H1 (cell line): ENCODE measurements around the gene RUFY4. TPM values are rescaled to one million over a fixed set of nuclear protein-coding genes. Genes with fewer than 3 reads are reported as not detected.

Experiments used
- CTCF ChIA-PET: fragments of 300-600 bp; sonication (Branson Sonifier 250); formaldehyde crosslinking; loops from one replicate; lab custom pipeline; 2021; ENCODE audit not compliant: partially characterized antibody; lab: Charles Lee
- POLR2A ChIA-PET: fragments of 300-600 bp; sonication (Branson Sonifier 250); formaldehyde crosslinking; loops from one replicate; lab custom pipeline; 2021; ENCODE audit warnings: inconsistent platforms; ENCODE audit not compliant: partially characterized antibody; lab: Charles Lee
- DNase-seq, 2 experiments: peaks; one replicate each; pipeline versions ENCODE4 v3.0.0 to v3.0.0-alpha.2; 2010 to 2022; ENCODE audit warnings: low spot score in 2 of 2, low read depth in 1 of 2, mixed read lengths in 1 of 2
- FAIRE-seq: peaks from 2 replicates; lab custom pipeline; 2011; peaks lifted over from hg19 to GRCh38; lab: Jason Lieb, UNC
- H2AFZ ChIP-seq: 2 replicates; pipeline ENCODE4 v1.8.1; 2012; ENCODE audit warnings: low read length, inconsistent platforms
- H2AK5ac ChIP-seq: 2 replicates; pipeline ENCODE4 v1.6.1; 2013; ENCODE audit warnings: low read depth, low read length
- H2BK120ac ChIP-seq: replicated peaks from 2 replicates; pipeline ENCODE3; 2013; ENCODE audit warnings: low read depth, low read length, inconsistent platforms
- H2BK12ac ChIP-seq: 2 replicates; pipeline ENCODE4 v1.6.1; 2013; ENCODE audit warnings: low read depth, low read length
- H2BK15ac ChIP-seq: 2 replicates; pipeline ENCODE4 v1.6.1; 2013; ENCODE audit warnings: low read length
- H2BK20ac ChIP-seq: 2 replicates; pipeline ENCODE4 v1.6.1; 2013; ENCODE audit warnings: low read length
- H2BK5ac ChIP-seq: 2 replicates; pipeline ENCODE4 v1.6.1; 2013; ENCODE audit warnings: low read depth, low read length
- H3K14ac ChIP-seq: 2 replicates; pipeline ENCODE4 v1.6.1; 2013; ENCODE audit warnings: inconsistent platforms; ENCODE audit not compliant: insufficient read length
- H3K18ac ChIP-seq: 2 replicates; pipeline ENCODE4 v1.6.1; 2013; ENCODE audit warnings: low read length; ENCODE audit errors: extremely low read depth
- H3K23ac ChIP-seq: 2 replicates; pipeline ENCODE4 v1.6.1; 2013; ENCODE audit warnings: inconsistent platforms; ENCODE audit not compliant: insufficient read length
- H3K23me2 ChIP-seq: 2 replicates; pipeline ENCODE4 v1.6.1; 2013; ENCODE audit warnings: low read depth, low read length
- H3K27ac ChIP-seq: 2 replicates; pipeline ENCODE4 v1.6.1; 2011; ENCODE audit warnings: low read depth, low read length, inconsistent platforms
- H3K27me3 ChIP-seq, 4 experiments: replicated peaks in 1 of 4; 1 replicate in 1 of 4; 2 replicates in 3 of 4; pipeline versions ENCODE4 v1.6.1 to v1.8.1; 2011 to 2013; ENCODE audit warnings: low read length in 3 of 4, mild to moderate bottlenecking in 3 of 4, inconsistent platforms in 2 of 4, mixed read lengths in 2 of 4, moderate library complexity in 1 of 4; ENCODE audit not compliant: control insufficient read depth in 3 of 4, insufficient read depth in 3 of 4; ENCODE audit errors: extremely low read depth in 1 of 4
- H3K36me3 ChIP-seq, 4 experiments: 2 replicates each; pipeline versions ENCODE4 v1.6.1 to v1.8.1; 2011 to 2013; ENCODE audit warnings: mild to moderate bottlenecking in 4 of 4, low read length in 3 of 4, moderate library complexity in 2 of 4, control low read depth in 1 of 4, inconsistent platforms in 1 of 4; ENCODE audit not compliant: insufficient read depth in 4 of 4, control insufficient read depth in 2 of 4
- H3K4ac ChIP-seq: replicated peaks from 2 replicates; pipeline ENCODE3; 2013; ENCODE audit warnings: low read length, low read depth, mixed read lengths, inconsistent platforms; ENCODE audit not compliant: insufficient read length
- H3K4me1 ChIP-seq, 4 experiments: replicated peaks in 1 of 4; 1 replicate in 1 of 4; 2 replicates in 3 of 4; pipeline versions ENCODE4 v1.6.1 to v1.8.1; 2011 to 2013; ENCODE audit warnings: low read length in 3 of 4, inconsistent platforms in 2 of 4, mixed read lengths in 1 of 4; ENCODE audit not compliant: insufficient read depth in 4 of 4, control insufficient read depth in 3 of 4
- H3K4me2 ChIP-seq, 2 experiments: 2 replicates each; pipeline versions ENCODE4 v1.6.1 to v1.8.1; 2011 to 2013; ENCODE audit warnings: low read depth in 2 of 2, low read length in 2 of 2, control low read depth in 1 of 2, inconsistent platforms in 1 of 2, mild to moderate bottlenecking in 1 of 2; ENCODE audit not compliant: insufficient read depth in 1 of 2
- H3K4me3 ChIP-seq, 4 experiments: fragments of 200-600, 300-600 bp in 1 of 4; sonication (generic), shearing (Covaris generic), sonication (Bioruptor Twin) in 1 of 4; 2 replicates each; pipeline versions ENCODE4 v1.5.1 to v1.8.1; 2011 to 2016; ENCODE audit warnings: low read length in 4 of 4, low read depth in 3 of 4, control low read depth in 2 of 4, inconsistent platforms in 2 of 4, mild to moderate bottlenecking in 2 of 4, mixed read lengths in 1 of 4, moderate library complexity in 1 of 4; ENCODE audit not compliant: insufficient read depth in 2 of 4; ENCODE audit errors: extremely low read depth in 1 of 4
- H3K56ac ChIP-seq: replicated peaks from 2 replicates; pipeline ENCODE3; 2013; ENCODE audit warnings: low read depth, mild to moderate bottlenecking, mixed read lengths, low read length, inconsistent platforms; ENCODE audit not compliant: insufficient read length
- H3K79me1 ChIP-seq: 2 replicates; pipeline ENCODE4 v1.6.1; 2013; ENCODE audit warnings: low read depth, low read length, control low read depth
- H3K79me2 ChIP-seq, 2 experiments: 2 replicates each; pipeline versions ENCODE4 v1.6.1 to v1.8.1; 2012 to 2013; ENCODE audit warnings: low read length in 2 of 2, mild to moderate bottlenecking in 2 of 2, inconsistent platforms in 1 of 2; ENCODE audit not compliant: insufficient read depth in 2 of 2, control insufficient read depth in 1 of 2
- H3K9ac ChIP-seq, 4 experiments: replicated peaks in 1 of 4; 1 replicate in 1 of 4; 2 replicates in 3 of 4; pipeline versions ENCODE4 v1.6.1 to v1.8.1; 2011 to 2013; ENCODE audit warnings: low read depth in 3 of 4, low read length in 3 of 4, control low read depth in 2 of 4, mild to moderate bottlenecking in 2 of 4, moderate library complexity in 2 of 4, inconsistent platforms in 1 of 4; ENCODE audit errors: extremely low read depth in 1 of 4
- H3K9me3 ChIP-seq, 2 experiments: 2 replicates each; pipeline versions ENCODE4 v1.6.1 to v1.8.1; 2012 to 2013; ENCODE audit warnings: mild to moderate bottlenecking in 2 of 2, moderate library complexity in 2 of 2, control low read depth in 1 of 2, inconsistent platforms in 1 of 2, low read depth in 1 of 2, low read length in 1 of 2, mixed read lengths in 1 of 2; ENCODE audit not compliant: insufficient read depth in 2 of 2
- H4K20me1 ChIP-seq, 2 experiments: replicated peaks in 1 of 2; 2 replicates each; pipeline versions ENCODE3 to v1.8.1; 2011 to 2013; ENCODE audit warnings: inconsistent platforms in 2 of 2, low read length in 2 of 2, mild to moderate bottlenecking in 1 of 2; ENCODE audit not compliant: insufficient read depth in 2 of 2, control insufficient read depth in 1 of 2
- H4K5ac ChIP-seq: 2 replicates; pipeline ENCODE4 v1.6.1; 2013; ENCODE audit warnings: low read length, low read depth, mixed read lengths, inconsistent platforms; ENCODE audit not compliant: insufficient read length
- H4K8ac ChIP-seq: 2 replicates; pipeline ENCODE4 v1.8.0; 2013; ENCODE audit warnings: mild to moderate bottlenecking, moderate library complexity, low read length, inconsistent platforms; ENCODE audit not compliant: insufficient read depth; ENCODE audit errors: extremely low read depth
- H4K91ac ChIP-seq: replicated peaks from 2 replicates; pipeline ENCODE3; 2013; ENCODE audit warnings: low read length, mixed read lengths, inconsistent platforms; ENCODE audit not compliant: insufficient read length
- CEBPB ChIP-seq: IDR thresholded peaks from 2 replicates; pipeline ENCODE4 v1.6.1; 2012; ENCODE audit warnings: low read depth, low read length
- CTBP2 ChIP-seq: IDR thresholded peaks from 2 replicates; pipeline ENCODE4 v1.7.0; 2011; ENCODE audit warnings: borderline replicate concordance, mild to moderate bottlenecking, moderate library complexity, mixed read lengths, low read length; ENCODE audit not compliant: insufficient read depth, insufficient read length
- KDM4A ChIP-seq: IDR thresholded peaks from one replicate; pipeline ENCODE4 v1.7.1; 2012; ENCODE audit warnings: low read depth, mild to moderate bottlenecking, moderate library complexity, low read length, inconsistent platforms; ENCODE audit not compliant: severe bottlenecking
- NANOG ChIP-seq: IDR thresholded peaks from 2 replicates; pipeline ENCODE4 v1.6.1; 2011; ENCODE audit warnings: low read length, low read depth, mild to moderate bottlenecking, inconsistent platforms; ENCODE audit not compliant: insufficient read depth, poor library complexity, severe bottlenecking
- NRF1 ChIP-seq: IDR thresholded peaks from 2 replicates; pipeline ENCODE4 v1.6.1; 2011; ENCODE audit warnings: mild to moderate bottlenecking, low read depth, low read length, improper control_type of control experiment
- POLR2A ChIP-seq, 2 experiments: IDR thresholded peaks; 1 replicate in 1 of 2; 2 replicates in 1 of 2; pipeline ENCODE4 v1.6.1; 2011; ENCODE audit warnings: low read depth in 2 of 2, low read length in 2 of 2, mild to moderate bottlenecking in 2 of 2; ENCODE audit errors: control extremely low read depth in 1 of 2
- WGBS, 2 experiments: shearing (Covaris generic) in 1 of 2; methylation state at CpG; one replicate each; pipeline versions ENCODE4 v1.1.6 to v1.1.7; 2013 to 2015; ENCODE audit warnings: low lambda C conversion rate in 2 of 2, mixed read lengths in 2 of 2, inconsistent platforms in 1 of 2, low coverage in 1 of 2, missing lambda C conversion rate in 1 of 2; ENCODE audit not compliant: insufficient replicate concordance in 2 of 2, insufficient coverage in 1 of 2, insufficient read length in 1 of 2; ENCODE audit errors: extremely low coverage in 1 of 2, missing lambda C conversion rate in 1 of 2; 5-methylcytosine and 5-hydroxymethylcytosine counted together
- polyA plus RNA-seq, 7 experiments: library from polyadenylated mRNA; depleted of rRNA in 3 of 7; stranded (reverse) in 5 of 7; unstranded in 2 of 7; fragments of >200 nt in 5 of 7; fragments of 200-250 nt in 2 of 7; gene quantifications; 1 replicate in 5 of 7; 2 replicates in 1 of 7; 4 replicates in 1 of 7; pipeline versions ENCODE4 v1.2.1 to v1.2.3, GENCODE V29; 2011 to 2013; ENCODE audit warnings: missing spikeins in 2 of 7, mixed read lengths in 2 of 7
- total RNA-seq: library from RNA; stranded (reverse); fragmentation: NEBNext Ultra II Directional; extraction: Animal tissue kit (Norgen Biotek cat#: 25700); gene quantifications from 2 replicates; pipeline ENCODE4 v1.2.1, GENCODE V29; 2021

RUFY4 gene
- total and polyA plus RNA-seq, 2 of the 8 experiments (the other 6 are each of a cell fraction or from before 2014, with no cell fraction given) = 0.32 to 0.38 TPM

GRCh38 chr2:218065239-218066006 lies 3.6 kb upstream of the RUFY4 start:
- no peaks in the 10 kb centered on the region for H3K79me1 ChIP-seq
- no peak overlapping the region for H4K5ac ChIP-seq
- H2AFZ ChIP-seq = peak overlapping the region; percentile 72; the same call in 1 of the 2 replicates
- H3K14ac ChIP-seq = no peak overlapping the region
- WGBS, 2 experiments = 56% methylated on average over 9 of the region's 9 CpGs; no CpG with 5 or more reads in 1 of the 2 experiments
- no peak overlapping the region for H2BK20ac ChIP-seq
- H4K20me1 ChIP-seq = no peaks in the 10 kb centered on the region
- H3K56ac ChIP-seq = peak overlapping the region; percentile 16
- no peak overlapping the region for H3K4me3 ChIP-seq
- no peak for DNase-seq
- no peak overlapping the region for H4K91ac ChIP-seq
- H2BK15ac ChIP-seq = no peak overlapping the region; the same call in 1 of the 2 replicates
- no peaks in the 10 kb centered on the region for H3K9me3 ChIP-seq
- no peak overlapping the region for H3K23ac ChIP-seq
- H3K27me3 ChIP-seq = peaks cover 0 to 5% (median 3%) of the 10 kb centered on the region in 4 experiments; a peak in 3 of 7 replicates
- no peaks in the 10 kb centered on the region for H3K79me2 ChIP-seq
- H3K27ac ChIP-seq = no peak overlapping the region
- H3K4me1 ChIP-seq = peaks cover 0 to 16% (median 8%) of the 10 kb centered on the region in 4 experiments; a peak in 6 of 7 replicates
- FAIRE-seq = no peak
- no peaks in the 10 kb centered on the region for H3K36me3 ChIP-seq
- H3K4ac ChIP-seq = no peak overlapping the region
- H2BK12ac ChIP-seq = 0 out of 2 replicates have a peak overlapping the region, but pooled peaks have one; percentile 27
- 0 out of 2 replicates have a peak overlapping the region, but pooled peaks have one; percentile 30 for H2BK5ac ChIP-seq
- H3K9ac ChIP-seq = no peak overlapping the region
- no peak overlapping the region for H4K8ac ChIP-seq
- H3K18ac ChIP-seq = no peak overlapping the region
- TF ChIP-seq CTBP2 (no peak), POLR2A (IDR thresholded peaks at IDR 0.05; ENCODE audit: control extremely low read depth in 1 of 2, low read depth in 2 of 2, low read length in 2 of 2) (no peak), KDM4A (no peak), NANOG (no peak), NRF1 (no peak), CEBPB (no peak)
- TF ChIP-seq, all 59 proteins: peak for 0
- POLR2A ChIA-PET = no interaction called here
- no peaks in the 10 kb centered on the region for H3K23me2 ChIP-seq
- no peak overlapping the region for H3K4me2 ChIP-seq
- no peak overlapping the region for H2BK120ac ChIP-seq
- CTCF ChIA-PET = interaction anchor here (0.6 to 3.7 kb wide), 6 partner anchors 77 to 283 kb away, joined by 3 to 18 read pairs (median 4); no protein-coding TSS in a partner anchor
- no peak overlapping the region for H2AK5ac ChIP-seq
